Lower leg skin (tissue), 3 donors: Measurements from ENCODE around the gene CADM3.

Experiments
- POLR2A ChIP-seq, 2 donors: fragments of 450-650 bp; IDR thresholded peaks; one replicate each; pipeline ENCODE4 v1.6.1; 2016 to 2017; ENCODE audit warnings: antibody characterized with exemption in 2 of 2, mild to moderate bottlenecking in 1 of 2, moderate library complexity in 1 of 2
- TF ChIP-seq, protein P1 (sequence below), 3 donors: fragments of 450-650 bp; IDR thresholded peaks; one replicate each; pipeline ENCODE4 v1.5.1; 2016; ENCODE audit warnings: antibody characterized with exemption in 3 of 3, mild to moderate bottlenecking in 3 of 3, moderate library complexity in 2 of 3

DNA sequence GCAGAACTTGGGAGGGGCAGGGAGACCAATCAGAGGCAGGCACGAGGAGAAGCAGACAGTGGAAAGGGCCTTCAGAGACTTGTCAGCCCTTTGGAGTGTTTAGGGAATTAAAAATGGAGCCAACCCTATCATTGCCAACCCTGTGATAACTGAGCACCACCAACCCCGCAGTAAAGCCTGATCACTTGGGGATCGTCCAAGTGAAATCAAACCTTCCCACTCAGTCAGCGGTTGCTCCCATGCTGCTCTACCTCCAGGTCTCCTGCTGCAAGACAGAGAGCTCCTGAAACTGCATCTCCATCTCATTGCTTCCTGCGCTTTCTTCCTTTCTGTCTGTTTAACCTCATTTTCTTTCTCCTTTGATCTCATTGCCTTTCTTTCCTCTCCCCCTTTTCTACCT, 28.5 kb downstream of the CADM3 start:
- TF ChIP-seq, protein P1, sequence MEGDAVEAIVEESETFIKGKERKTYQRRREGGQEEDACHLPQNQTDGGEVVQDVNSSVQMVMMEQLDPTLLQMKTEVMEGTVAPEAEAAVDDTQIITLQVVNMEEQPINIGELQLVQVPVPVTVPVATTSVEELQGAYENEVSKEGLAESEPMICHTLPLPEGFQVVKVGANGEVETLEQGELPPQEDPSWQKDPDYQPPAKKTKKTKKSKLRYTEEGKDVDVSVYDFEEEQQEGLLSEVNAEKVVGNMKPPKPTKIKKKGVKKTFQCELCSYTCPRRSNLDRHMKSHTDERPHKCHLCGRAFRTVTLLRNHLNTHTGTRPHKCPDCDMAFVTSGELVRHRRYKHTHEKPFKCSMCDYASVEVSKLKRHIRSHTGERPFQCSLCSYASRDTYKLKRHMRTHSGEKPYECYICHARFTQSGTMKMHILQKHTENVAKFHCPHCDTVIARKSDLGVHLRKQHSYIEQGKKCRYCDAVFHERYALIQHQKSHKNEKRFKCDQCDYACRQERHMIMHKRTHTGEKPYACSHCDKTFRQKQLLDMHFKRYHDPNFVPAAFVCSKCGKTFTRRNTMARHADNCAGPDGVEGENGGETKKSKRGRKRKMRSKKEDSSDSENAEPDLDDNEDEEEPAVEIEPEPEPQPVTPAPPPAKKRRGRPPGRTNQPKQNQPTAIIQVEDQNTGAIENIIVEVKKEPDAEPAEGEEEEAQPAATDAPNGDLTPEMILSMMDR (IDR thresholded peaks at IDR 0.05): no peak
- no peak for TF ChIP-seq POLR2A (IDR thresholded peaks at IDR 0.05)
